Skeletal muscle satellite cell (primary cell): ENCODE measurements around the gene COMMD9.
A peak's percentile ranks its signal among the peaks of the same experiment; 100 is the strongest.

Source experiments
- H3K27me3 ChIP-seq: 2 replicates; pipeline ENCODE4 v1.7.0; 2013; ENCODE audit warnings: low read length; ENCODE audit not compliant: control insufficient read depth, insufficient read depth
- H3K36me3 ChIP-seq: 2 replicates; pipeline ENCODE4 v1.7.0; 2013; ENCODE audit warnings: mild to moderate bottlenecking, control low read depth, low read length; ENCODE audit not compliant: insufficient read depth
- H3K4me1 ChIP-seq: 2 replicates; pipeline ENCODE4 v1.7.0; 2013; ENCODE audit warnings: low read length; ENCODE audit not compliant: control insufficient read depth, insufficient read depth
- H3K4me2 ChIP-seq: 2 replicates; pipeline ENCODE4 v1.7.0; 2013; ENCODE audit warnings: mild to moderate bottlenecking, low read length
- H3K4me3 ChIP-seq: 2 replicates; pipeline ENCODE4 v1.7.0; 2013; ENCODE audit warnings: low read length
- H3K9ac ChIP-seq: 2 replicates; pipeline ENCODE4 v1.7.0; 2013; ENCODE audit warnings: mild to moderate bottlenecking, low read depth, low read length, moderate library complexity
- H3K9me3 ChIP-seq: replicated peaks from 2 replicates; pipeline ENCODE4 v1.7.0; 2013; ENCODE audit warnings: mild to moderate bottlenecking, control low read depth, low read length

The COMMD9 gene

DNA sequence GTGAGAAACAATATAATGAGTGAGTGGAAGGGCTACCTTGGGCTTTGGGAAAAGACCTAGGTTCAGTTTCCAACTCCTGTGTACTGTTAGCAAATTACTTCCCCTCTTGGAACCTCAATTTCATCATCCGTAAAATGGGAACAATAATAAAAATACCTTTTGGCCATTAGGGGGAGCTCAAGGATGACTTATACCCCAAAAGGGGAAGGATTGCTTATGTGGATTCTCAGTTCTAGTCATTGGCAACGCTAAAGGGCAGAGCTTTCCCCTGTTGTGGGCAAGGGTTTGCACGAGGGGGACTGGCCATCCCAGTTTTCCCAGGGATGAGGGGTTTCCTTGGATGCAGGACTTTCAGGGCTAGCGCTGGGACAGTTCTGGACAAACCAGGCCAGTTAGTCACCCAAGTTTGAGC lies 3.1 kb upstream of the COMMD9 start:
- H3K9ac ChIP-seq = no peak overlapping the region
- H3K4me3 ChIP-seq = no peak overlapping the region
- no peaks in the 10 kb centered on the region for H3K9me3 ChIP-seq
- no peak overlapping the region for H3K4me2 ChIP-seq
- H3K4me1 ChIP-seq = peaks cover 7% of the 10 kb centered on the region
- no peaks in the 10 kb centered on the region for H3K36me3 ChIP-seq
- no peaks in the 10 kb centered on the region for H3K27me3 ChIP-seq

DNA sequence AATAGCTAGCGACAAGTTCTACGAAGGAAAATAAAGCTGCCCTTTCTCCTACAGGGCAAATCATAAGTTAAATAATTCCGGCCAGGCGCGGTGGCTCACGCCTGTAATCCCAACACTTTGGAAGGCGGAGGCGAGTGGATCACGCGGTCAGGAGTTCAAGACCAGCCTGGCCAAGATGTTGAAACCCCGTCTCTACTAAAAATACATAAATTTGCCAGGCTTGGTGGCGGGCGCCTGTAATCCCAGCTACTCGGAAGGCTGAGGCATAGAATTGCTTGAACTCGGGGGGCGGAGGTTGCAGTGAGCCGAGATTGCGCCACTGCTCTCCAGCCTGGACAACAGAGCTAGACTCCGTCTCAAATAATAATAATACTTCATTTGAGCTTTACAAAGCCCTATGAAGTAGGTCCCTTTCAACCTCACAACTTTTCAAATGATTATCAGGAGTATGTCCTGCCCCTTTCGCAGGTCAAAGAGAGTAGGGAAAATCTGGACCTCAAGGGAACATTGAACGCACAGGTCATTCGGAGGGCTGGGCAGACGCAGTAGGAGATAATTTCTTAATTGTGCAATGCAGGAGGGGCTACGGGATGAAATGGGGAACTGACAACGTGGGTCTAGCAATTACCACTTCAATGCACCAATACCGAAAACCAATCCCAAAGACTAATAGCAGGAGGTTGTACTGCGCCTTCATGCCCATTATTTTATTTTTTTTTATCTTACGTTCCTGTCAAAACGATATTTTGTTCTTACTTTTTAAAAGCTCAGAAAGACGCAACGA lies 590 bp downstream of the COMMD9 start:
- peak overlapping the region; percentile 84 for H3K4me3 ChIP-seq
- peak overlapping the region; percentile 77 for H3K9ac ChIP-seq

DNA sequence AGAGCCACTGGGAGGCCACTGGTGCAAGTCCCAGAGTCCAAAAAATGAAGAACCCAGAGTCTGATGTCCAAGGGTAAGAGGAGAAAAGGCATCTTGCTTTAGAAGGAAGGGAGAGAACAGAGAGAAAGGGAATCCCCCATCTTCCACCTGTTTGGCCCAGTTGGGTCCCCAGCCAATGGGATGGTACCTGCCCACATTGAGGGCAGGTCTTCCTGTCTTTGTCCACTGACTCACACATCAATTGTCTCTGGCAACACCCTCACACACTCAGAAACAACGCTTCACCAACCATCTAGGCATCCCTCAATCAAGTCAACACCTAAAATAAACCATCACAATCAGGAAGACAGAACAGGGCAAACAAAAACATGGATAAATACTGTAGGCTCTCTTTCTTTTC lies 6.3 kb downstream of the COMMD9 start:
- Histone ChIP-seq H3K27me3 (no peaks in the 10 kb centered on the region), H3K4me2 (no peak overlapping the region), H3K4me1 (peaks cover 8% of the 10 kb centered on the region), H3K4me3 (no peak overlapping the region), H3K9me3 (no peaks in the 10 kb centered on the region), H3K36me3 (peaks cover 8% of the 10 kb centered on the region), H3K9ac (no peak overlapping the region)

More for the DNA sequence above, 590 bp downstream of the COMMD9 start:
- H3K4me1 ChIP-seq = no peaks in the 10 kb centered on the region
- no peaks in the 10 kb centered on the region for H3K36me3 ChIP-seq
- H3K9me3 ChIP-seq = no peaks in the 10 kb centered on the region
- no peaks in the 10 kb centered on the region for H3K27me3 ChIP-seq
- peak overlapping the region; percentile 79 for H3K4me2 ChIP-seq

DNA sequence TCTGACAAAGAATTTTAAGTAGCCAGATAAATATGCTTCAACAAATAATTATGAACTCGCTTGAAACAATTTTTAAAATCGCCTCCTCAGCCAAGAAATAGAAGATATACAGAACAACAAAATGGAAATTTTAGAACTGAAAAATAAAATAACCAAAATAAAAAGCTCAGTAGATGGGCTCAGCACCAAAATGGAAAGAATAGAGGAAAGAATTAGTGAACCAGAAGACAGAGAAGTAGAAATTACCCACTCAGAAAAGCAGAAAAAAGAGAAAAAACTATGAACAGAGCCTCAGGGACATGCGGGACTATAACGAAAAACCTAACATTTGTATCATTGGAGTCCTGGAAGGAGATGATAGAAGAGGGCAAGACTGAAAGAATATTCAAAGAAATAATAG lies 7.4 kb downstream of the COMMD9 start:
- Histone ChIP-seq H3K27me3 (no peaks in the 10 kb centered on the region), H3K36me3 (peaks cover 8% of the 10 kb centered on the region), H3K9ac (no peak overlapping the region), H3K4me1 (peaks cover 8% of the 10 kb centered on the region), H3K4me2 (no peak overlapping the region), H3K9me3 (no peaks in the 10 kb centered on the region), H3K4me3 (no peak overlapping the region)

DNA sequence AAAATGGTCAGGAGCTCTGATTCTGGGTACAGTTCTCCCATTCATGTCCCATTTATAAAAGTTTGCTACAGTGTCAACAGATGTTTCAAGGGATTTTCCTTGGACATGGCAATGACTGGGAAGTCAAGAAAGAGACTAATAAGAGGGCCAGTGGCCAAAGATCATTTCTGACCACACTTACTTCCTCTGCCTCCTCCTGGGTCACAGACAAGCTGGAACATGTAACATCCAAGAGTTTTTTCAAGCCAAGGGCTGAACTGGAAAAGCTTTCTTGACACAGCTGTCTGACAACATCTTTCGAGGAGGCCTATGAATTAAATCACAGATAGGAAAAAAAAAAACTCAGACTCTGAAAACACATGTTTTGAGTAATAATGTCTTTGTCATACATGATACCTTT lies 8.7 kb downstream of the COMMD9 start:
- peaks cover 8% of the 10 kb centered on the region for H3K4me1 ChIP-seq
- H3K4me2 ChIP-seq = no peak overlapping the region
- no peak overlapping the region for H3K9ac ChIP-seq
- no peaks in the 10 kb centered on the region for H3K9me3 ChIP-seq
- no peak overlapping the region for H3K4me3 ChIP-seq
- no peaks in the 10 kb centered on the region for H3K27me3 ChIP-seq
- peaks cover 17% of the 10 kb centered on the region for H3K36me3 ChIP-seq

DNA sequence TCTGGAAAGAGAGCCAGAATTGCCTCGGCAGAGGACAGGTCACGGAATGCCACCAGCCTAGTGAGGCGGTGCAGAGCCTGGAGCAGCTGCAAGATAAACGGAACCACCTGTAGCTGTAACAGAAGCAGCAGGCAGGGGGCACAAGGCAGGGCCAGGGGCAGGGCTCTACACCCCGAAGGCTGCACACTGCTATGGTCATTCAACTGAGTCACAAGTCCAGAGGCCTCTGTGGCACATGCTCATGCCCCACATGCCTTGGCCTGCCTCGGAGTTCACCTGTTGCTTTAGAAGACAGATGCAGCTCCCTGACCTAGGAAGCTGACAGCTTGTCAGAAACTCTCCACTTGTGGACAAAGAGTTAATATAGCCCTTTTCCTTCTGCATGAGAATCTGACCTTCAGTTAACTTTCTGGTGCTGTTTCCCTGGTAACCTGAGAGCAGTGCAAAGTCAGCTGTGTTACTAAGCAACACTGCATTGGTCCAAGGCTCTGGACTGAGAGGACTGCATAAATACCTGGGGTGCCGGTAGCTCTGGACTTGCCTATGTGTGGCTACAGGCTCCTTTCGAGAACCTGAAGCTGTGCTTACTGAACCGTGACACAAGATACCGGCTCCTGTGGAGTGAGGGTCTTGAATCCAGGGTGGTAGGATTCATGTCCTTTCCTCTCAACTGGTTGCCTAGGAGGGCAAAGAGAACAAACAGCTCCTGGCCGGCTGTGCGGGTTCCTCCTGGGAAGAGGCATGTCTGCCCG lies 10.5 kb downstream of the COMMD9 start:
- Histone ChIP-seq H3K36me3 (peaks cover 25% of the 10 kb centered on the region), H3K4me1 (peaks cover 8% of the 10 kb centered on the region), H3K27me3 (no peaks in the 10 kb centered on the region), H3K4me3 (no peak overlapping the region), H3K9me3 (no peaks in the 10 kb centered on the region), H3K9ac (no peak overlapping the region), H3K4me2 (no peak overlapping the region)

DNA sequence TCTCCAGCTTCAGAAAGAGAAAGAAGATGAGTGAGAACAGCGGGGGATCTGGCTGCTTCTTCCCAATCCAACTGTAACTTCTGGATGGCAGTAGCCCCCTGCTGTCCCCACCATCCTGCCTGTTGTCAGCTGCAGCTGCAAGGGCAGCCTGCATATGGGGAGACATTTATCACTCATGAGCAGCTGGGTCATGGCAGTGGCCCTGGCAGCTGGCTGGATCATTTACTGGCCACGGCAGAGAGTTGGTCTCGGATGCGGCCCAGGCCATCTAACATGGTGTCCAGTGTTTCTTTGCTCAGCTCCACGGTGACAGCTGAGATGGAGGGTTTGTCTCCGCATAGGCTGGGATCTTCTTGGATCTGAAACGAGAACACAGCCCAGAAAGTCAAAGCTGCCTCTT lies 14.8 kb downstream of the COMMD9 start:
- H3K9me3 ChIP-seq = no peaks in the 10 kb centered on the region
- no peaks in the 10 kb centered on the region for H3K4me1 ChIP-seq
- peaks cover 48% of the 10 kb centered on the region for H3K36me3 ChIP-seq
- no peak overlapping the region for H3K4me2 ChIP-seq
- H3K9ac ChIP-seq = no peak overlapping the region
- H3K27me3 ChIP-seq = no peaks in the 10 kb centered on the region
- no peak overlapping the region for H3K4me3 ChIP-seq

DNA sequence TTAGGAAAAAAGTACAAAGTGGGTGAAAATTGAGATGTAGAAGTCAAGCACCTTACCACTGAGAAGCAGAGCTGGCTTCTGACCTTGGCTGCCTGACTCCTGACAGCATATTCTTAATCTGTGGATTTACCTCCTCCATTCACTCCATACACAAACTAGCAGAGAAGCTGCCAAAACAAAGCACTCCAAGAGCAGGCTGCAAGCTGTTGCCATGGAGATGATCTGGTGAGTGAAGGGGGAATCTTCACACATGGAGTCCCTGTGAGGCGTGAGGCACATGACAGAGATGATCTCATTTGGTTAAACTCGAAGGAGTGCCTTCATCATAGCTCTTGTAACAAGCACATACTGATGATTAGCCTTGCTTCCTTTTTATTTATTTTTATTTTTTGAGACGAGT lies 16.1 kb downstream of the COMMD9 start:
- H3K9me3 ChIP-seq = no peaks in the 10 kb centered on the region
- H3K4me2 ChIP-seq = no peak overlapping the region
- no peaks in the 10 kb centered on the region for H3K27me3 ChIP-seq
- peaks cover 39% of the 10 kb centered on the region for H3K36me3 ChIP-seq
- no peak overlapping the region for H3K9ac ChIP-seq
- no peak overlapping the region for H3K4me3 ChIP-seq
- no peaks in the 10 kb centered on the region for H3K4me1 ChIP-seq

DNA sequence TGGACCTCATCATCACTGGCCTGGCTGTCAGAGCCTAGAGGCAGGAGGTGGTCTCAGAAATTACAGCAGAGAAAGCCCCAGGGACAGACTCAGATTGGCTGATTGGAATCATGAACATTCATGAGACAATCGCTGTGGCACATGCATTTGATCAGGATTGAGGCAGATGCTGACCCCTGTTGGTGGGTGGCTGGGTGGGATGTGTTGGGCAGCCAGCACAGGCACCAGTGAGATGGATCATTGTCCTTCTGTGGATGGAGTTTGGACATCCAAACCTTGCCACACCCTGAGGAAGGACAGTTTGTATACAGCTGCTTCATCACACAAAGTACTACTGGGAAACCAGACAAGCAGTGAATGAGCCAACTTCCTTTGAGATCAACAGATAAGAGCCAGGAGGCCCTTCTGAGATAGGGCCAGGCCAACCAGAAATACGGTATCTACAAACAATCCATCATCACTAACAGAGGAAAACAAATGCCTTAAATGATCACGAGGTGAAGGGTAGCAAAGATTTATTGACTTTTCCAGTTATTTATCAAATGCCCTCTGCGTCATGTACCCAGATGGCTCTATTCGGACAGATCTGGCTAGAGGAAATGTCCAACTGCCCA lies 17.3 kb downstream of the COMMD9 start:
- Histone ChIP-seq H3K9me3 (no peaks in the 10 kb centered on the region), H3K36me3 (peaks cover 39% of the 10 kb centered on the region), H3K27me3 (no peaks in the 10 kb centered on the region), H3K9ac (no peak overlapping the region), H3K4me1 (no peaks in the 10 kb centered on the region), H3K4me2 (no peak overlapping the region), H3K4me3 (no peak overlapping the region)

DNA sequence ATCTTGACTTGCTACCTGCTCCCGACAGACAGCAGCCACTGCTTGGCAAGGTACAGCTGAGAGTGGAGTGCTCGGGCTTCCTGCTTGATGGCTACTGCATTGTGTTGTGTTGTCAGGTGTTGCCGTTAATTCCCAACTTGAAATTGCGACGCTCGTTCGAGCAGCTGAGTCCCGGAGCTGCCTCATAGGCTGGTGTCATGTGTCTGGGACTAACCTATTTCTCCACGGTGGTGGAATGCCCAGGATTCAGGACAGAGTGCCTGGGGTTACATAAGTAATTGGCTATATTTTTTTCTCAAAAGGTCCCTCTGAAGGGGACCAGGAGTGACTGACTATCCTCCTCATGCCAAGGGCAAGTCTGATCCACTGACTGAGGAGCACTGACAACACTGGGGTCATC lies 18.5 kb downstream of the COMMD9 start:
- no peaks in the 10 kb centered on the region for H3K9me3 ChIP-seq
- H3K36me3 ChIP-seq = peaks cover 31% of the 10 kb centered on the region
- no peak overlapping the region for H3K4me2 ChIP-seq
- H3K4me1 ChIP-seq = no peaks in the 10 kb centered on the region
- no peaks in the 10 kb centered on the region for H3K27me3 ChIP-seq
- H3K9ac ChIP-seq = no peak overlapping the region
- H3K4me3 ChIP-seq = no peak overlapping the region

DNA sequence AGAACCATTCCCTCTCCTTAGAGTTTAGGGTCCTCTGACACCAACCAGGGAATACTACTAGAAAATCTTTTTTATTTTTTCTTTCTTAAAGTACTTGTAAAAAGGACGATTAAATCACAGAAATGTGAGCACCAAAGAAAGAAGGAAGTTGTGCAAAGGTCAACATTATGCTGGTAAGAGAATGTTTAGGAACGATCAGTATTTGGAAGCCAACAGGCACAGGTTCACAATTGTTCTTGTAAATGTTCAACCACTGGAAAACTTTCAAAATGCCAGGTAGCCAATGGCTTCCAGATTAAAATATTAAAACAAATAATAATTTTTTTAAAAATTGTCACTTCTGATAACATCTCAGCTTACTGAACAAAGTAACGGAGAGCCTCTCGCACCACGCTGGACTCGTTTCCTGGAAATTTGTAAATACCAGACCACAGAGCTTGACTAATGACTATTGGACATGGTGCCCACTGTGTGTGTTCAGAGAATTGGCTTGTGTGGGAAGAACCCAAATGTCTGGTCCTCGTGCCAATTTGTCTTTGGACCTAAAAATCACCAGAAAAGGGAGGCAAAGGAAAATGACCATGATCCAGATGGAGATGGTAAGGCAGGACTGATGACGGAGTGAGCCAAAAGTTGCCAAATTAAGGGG lies 20.8 kb downstream of the COMMD9 start:
- Histone ChIP-seq H3K9me3 (no peaks in the 10 kb centered on the region), H3K27me3 (no peaks in the 10 kb centered on the region), H3K4me2 (no peak overlapping the region), H3K36me3 (peaks cover 21% of the 10 kb centered on the region), H3K9ac (no peak overlapping the region), H3K4me1 (no peaks in the 10 kb centered on the region), H3K4me3 (no peak overlapping the region)
